ENCODE results near the gene KRT32.

DNA sequence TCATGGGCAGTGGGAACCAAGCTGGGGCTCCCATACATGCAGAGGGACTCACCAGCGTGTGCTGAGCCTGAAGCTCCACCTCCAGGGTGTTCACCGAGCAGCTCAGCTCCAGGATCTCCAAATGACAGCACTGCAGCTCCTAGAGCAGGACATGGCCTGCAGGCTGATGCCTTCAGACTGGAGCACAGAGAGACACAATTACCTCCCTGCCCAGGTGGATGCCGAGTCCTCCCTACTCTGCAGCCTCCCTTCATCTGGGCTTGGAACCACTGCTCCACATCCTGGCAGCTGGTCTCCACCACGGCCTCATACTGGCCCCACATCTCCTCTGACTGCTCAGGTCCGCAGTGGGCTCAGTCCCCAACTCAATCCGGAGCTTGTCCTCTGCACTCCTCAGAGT lies 18.2 kb downstream of the KRT32 start:
- no peak for TF ChIP-seq EZH2 (IDR thresholded peaks at IDR 0.05; ENCODE audit: low read length)
- TF ChIP-seq, protein P1, sequence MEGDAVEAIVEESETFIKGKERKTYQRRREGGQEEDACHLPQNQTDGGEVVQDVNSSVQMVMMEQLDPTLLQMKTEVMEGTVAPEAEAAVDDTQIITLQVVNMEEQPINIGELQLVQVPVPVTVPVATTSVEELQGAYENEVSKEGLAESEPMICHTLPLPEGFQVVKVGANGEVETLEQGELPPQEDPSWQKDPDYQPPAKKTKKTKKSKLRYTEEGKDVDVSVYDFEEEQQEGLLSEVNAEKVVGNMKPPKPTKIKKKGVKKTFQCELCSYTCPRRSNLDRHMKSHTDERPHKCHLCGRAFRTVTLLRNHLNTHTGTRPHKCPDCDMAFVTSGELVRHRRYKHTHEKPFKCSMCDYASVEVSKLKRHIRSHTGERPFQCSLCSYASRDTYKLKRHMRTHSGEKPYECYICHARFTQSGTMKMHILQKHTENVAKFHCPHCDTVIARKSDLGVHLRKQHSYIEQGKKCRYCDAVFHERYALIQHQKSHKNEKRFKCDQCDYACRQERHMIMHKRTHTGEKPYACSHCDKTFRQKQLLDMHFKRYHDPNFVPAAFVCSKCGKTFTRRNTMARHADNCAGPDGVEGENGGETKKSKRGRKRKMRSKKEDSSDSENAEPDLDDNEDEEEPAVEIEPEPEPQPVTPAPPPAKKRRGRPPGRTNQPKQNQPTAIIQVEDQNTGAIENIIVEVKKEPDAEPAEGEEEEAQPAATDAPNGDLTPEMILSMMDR (optimal IDR thresholded peaks at IDR 0.05 in 1 of 3, IDR thresholded peaks at IDR 0.05 in 1 of 3, conservative IDR thresholded peaks at IDR 0.05 in 1 of 3; ENCODE audit: extremely low read depth in 1 of 3, insufficient read depth in 2 of 3, low read length in 3 of 3): no peak

All from keratinocyte (primary cell).